Stimulated activated CD8-positive, alpha-beta memory T cell treated with anti-CD3 and anti-CD28 coated beads, Interleukin-4, amount 100 ng/mL, for 1 hour (primary cell): ENCODE measurements around the gene NRROS.
"Not testable (repeated sequence)": the region's sequence is repeated elsewhere in the genome, so short reads cannot be mapped to it uniquely, and the experiment has no call there.

Experiments used
- DNase-seq, 2 donors: peaks; one replicate each; pipeline ENCODE4 v3.0.0-alpha.2; 2020; ENCODE audit warnings: low read depth in 2 of 2, low spot score in 1 of 2

NRROS gene

GRCh38 chr3:196624067-196624790 lies 15.3 kb upstream of the NRROS start:
- no peak for DNase-seq

DNA sequence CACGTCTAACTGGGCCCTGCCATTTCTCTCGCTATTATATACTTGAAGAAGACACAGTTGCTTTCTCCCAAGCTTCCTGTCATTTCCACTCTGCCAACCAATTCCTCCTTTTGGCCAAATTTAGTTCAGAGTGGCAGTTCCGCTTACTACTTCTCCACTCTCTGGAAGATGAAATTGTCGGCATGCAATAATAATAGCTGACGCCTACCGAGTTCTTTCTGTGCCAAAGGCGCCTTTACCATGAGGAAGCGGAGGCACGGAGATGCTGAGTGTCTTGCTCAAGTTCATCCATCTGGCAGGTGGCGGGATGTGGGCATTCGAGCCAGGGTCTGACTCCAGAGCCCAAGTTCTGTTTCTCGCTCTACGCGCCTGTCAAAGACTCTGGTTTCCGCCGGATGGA lies 14.6 kb upstream of the NRROS start:
- no peak for DNase-seq

GRCh38 chr3:196625331-196625730 lies 14.2 kb upstream of the NRROS start:
- no peak for DNase-seq

- DNase-seq: no peak
Observed at GRCh38 chr3:196627918-196628231, 11.6 kb upstream of the NRROS start.

DNA sequence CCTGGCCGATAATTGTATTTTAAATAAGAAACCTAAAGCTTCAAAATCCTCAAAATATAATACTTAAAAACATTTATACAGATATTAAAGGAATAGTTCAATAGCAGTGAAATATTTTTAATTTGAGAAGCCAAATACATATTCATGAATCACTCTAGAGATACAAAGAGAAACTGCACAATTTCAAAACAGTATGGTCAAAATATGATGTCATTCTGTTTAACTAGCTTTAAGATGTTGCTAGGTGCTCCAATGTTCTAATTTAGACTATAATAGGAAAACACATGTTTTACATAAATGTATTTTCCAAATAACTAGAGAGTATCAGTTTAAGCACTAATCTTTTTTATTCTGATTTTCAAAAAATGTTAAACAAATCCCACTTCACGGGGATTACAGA lies 10.3 kb upstream of the NRROS start:
- DNase-seq: no peak

GRCh38 chr3:196631682-196632045 lies 7.8 kb upstream of the NRROS start:
- no peak for DNase-seq

DNA sequence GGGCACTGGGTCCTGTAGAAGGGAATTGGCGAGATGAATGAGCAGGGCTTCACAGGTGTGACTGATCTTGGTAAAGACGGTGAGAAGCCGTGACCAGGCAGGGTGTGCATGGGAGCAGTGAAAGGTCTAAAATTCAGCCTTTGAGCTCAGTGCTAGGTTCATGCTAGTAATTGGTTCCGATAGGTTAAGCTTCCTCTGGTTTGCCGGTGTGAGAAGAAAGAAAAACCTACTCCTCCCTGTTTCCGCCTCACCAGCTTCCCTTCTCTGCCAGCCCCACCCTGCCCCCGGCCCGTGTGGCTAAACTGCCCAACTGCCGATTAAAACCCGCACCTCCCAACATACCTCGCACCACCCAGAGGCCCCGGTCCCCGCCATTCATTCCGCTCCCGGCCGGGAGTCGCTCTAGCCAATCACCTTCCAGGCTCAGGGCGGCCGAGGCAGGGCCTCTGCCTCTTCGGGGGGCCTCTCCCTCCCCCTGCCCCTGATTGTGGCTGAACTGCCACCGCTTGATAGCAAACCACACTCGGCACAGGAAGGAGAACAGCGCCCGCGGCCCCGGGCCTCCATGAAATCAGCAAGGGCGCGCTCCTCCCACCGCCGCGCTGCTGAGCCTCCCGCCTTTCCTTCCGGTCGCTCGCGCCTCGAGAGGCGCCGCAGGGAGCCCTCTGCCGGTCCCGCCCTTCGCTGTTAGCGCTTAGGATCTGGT lies 7.3 kb upstream of the NRROS start:
- DNase-seq: peak; percentile 78 to 84

DNA sequence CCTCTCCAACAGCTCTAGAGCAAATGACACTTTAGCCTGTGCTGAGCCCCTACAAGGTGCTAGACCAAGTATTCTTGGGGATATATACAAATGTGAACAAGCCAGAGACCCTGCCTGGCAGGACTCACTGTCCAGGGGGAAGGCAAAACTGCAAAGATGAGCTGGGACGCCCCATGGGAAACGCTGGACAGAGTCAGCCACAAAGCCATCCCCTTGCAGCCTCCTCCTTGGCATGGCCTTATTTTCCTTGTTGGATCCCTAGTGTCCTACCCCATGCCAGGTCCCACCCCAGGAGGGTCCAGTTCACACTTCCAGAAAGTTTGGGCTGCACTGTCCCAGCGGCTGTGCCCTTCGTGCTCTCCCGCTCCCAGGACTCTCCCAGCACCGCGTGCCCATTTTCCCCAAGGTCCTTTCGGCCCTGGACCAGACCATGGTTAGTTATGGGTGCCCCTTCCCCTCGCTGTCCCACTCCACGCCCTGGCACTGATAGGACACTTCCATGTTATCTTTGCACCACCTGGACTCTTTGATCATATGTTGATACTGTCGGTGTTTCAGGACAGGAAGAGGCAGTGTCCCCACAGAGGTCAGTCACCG lies 5.8 kb upstream of the NRROS start:
- DNase-seq: no peak

- DNase-seq: no peak
Observed at GRCh38 chr3:196634224-196634623, 5.3 kb upstream of the NRROS start.

DNA sequence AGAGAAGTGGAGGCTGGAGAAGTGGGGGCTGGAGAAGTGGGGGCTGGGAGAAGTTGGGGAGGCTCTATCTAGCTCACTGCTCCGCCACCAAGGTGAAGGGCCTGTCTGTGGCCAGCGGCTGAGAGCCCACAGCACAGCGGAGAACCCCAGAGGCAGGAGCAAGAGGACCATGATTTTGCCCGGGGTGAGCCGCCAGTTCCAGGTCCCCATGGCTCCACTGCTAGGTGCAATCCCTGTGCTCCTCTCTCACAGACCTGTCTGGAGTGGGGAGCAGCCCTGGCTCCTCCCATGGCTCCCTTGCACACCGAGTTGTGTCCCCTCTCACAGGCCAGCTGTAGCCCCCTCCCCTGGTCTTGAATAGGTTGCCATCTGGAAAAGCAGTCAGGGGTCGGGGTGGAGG lies 4.7 kb upstream of the NRROS start:
- DNase-seq: no peak

- no peak for DNase-seq
Observed at GRCh38 chr3:196636369-196637349, 2.8 kb upstream of the NRROS start.

DNA sequence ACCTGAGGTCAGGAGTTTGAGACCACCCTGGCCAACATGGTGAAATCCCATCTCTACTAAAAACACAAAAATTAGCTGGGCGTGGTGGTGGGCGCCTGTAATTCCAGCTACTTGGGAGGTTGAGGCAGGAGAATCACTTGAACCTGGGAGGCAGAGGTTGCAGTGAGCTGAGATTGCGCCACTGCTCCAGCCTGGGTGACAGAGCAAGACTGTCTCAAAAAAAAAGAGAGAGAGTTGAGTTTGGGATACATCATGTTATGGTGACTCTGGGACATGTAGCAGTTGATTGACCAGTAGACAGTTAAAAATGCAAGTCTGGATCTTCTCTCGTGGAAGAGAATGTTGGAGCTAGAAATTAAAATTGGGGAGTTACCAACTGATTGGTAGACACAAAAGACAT lies 1.6 kb upstream of the NRROS start:
- DNase-seq: not testable (repeated sequence)

GRCh38 chr3:196638861-196639482 lies 522 bp upstream of the NRROS start:
- DNase-seq: no peak

GRCh38 chr3:196640297-196641018 lies 964 bp downstream of the NRROS start:
- DNase-seq: no peak

DNA sequence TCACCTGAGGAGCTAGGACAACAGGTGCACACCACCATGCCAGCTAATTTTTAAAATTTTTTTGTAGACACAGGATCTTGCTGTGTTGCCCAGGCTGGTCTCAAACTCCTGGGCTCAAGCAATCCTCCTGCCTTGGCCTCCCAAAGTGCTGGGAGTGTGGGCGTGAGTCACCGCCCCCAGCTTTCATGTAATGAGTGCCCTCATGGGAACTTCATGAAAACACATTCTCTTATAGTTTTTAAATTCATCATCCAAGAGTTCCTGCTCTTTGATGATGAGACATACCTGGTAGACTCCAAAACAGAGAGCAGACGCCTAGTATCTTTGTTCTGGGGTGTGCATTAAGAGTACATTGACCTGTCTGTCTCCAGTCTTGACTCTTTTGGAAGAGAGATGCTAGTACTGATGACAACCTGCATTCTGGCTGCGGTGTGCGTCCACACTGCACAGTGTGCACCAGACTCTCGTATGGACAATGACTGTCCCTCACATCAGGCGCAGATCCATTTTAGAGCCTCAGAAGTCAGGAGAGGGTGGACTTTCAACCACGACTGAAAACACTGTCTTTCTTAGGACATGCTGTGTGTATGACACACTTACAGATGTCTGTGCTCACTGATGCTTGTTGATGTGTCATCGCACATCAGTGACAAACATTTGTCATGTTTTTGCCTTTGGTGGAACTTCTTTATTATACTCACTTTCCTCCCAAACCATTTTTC lies 2.0 kb downstream of the NRROS start:
- DNase-seq: no peak

GRCh38 chr3:196642434-196642833 lies 2.9 kb downstream of the NRROS start:
- no peak for DNase-seq

GRCh38 chr3:196643201-196643749 lies 3.8 kb downstream of the NRROS start:
- DNase-seq: no peak

DNA sequence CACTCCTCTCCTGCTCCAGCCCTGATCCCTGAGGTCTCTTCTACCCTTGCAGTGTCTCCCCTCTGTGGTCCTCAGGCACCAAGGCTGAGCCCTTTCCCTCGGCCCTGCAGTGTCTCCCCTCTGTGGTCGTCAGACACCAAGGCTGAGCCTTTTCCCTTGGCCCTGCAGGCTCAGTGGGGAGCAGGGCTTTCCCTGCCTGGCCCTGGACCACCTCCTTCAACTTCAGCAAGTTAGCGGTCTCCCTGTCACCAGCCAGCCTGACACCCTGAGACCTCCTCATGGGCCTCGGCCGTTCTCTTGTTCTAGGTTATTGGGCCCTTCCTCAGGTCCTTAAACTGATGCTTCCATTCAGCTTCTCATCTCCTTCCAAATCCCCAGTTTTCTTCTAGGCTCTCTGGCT lies 4.3 kb downstream of the NRROS start:
- DNase-seq: no peak

GRCh38 chr3:196645096-196645495 lies 5.6 kb downstream of the NRROS start:
- DNase-seq: no peak
